ENCODE measurements around the gene C4orf50. TPM values are rescaled to one million over a fixed set of nuclear protein-coding genes. Genes with fewer than 3 reads are reported as not detected.

Gene C4orf50
- total RNA-seq, 1 donor from 2014 or later: 0.05 TPM

DNA sequence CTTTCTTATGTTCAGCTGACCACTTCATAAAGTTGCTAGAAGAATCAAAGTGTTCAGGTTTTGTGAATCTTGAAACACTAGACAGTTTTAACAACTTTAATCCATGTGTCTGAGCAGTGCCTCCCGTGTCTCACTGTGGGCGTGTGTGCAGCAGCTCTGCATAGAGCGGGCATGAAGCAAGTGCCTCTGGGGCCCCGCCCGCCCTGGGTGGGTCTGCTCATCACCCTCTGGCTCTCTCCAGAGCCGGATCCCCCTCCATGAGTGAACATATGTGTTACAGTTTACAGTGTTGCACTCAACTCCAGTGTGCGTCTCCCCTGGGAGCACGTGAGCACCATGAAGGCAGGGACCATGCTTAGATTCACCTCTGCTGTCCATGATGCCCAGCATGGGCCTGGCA, 87.8 kb downstream of the C4orf50 start:
- DNase-seq (ENCODE audit: low spot score): no peak
- no peak overlapping the region for H3K27ac Mint-ChIP-seq (ENCODE audit: unreplicated experiment)
- peaks cover 10% of the 10 kb centered on the region for H3K27me3 Mint-ChIP-seq (ENCODE audit: unreplicated experiment)
- TF ChIP-seq, protein P1, sequence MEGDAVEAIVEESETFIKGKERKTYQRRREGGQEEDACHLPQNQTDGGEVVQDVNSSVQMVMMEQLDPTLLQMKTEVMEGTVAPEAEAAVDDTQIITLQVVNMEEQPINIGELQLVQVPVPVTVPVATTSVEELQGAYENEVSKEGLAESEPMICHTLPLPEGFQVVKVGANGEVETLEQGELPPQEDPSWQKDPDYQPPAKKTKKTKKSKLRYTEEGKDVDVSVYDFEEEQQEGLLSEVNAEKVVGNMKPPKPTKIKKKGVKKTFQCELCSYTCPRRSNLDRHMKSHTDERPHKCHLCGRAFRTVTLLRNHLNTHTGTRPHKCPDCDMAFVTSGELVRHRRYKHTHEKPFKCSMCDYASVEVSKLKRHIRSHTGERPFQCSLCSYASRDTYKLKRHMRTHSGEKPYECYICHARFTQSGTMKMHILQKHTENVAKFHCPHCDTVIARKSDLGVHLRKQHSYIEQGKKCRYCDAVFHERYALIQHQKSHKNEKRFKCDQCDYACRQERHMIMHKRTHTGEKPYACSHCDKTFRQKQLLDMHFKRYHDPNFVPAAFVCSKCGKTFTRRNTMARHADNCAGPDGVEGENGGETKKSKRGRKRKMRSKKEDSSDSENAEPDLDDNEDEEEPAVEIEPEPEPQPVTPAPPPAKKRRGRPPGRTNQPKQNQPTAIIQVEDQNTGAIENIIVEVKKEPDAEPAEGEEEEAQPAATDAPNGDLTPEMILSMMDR (IDR thresholded peaks at IDR 0.05; ENCODE audit: unreplicated experiment): no peak
- no peak overlapping the region for H3K4me3 Mint-ChIP-seq (ENCODE audit: unreplicated experiment)
- H3K36me3 Mint-ChIP-seq (ENCODE audit: low read depth, unreplicated experiment): peaks cover 3% of the 10 kb centered on the region
- H3K4me1 Mint-ChIP-seq (ENCODE audit: unreplicated experiment): peaks cover 15% of the 10 kb centered on the region
- H3K9me3 Mint-ChIP-seq (ENCODE audit: unreplicated experiment): no peaks in the 10 kb centered on the region

DNA sequence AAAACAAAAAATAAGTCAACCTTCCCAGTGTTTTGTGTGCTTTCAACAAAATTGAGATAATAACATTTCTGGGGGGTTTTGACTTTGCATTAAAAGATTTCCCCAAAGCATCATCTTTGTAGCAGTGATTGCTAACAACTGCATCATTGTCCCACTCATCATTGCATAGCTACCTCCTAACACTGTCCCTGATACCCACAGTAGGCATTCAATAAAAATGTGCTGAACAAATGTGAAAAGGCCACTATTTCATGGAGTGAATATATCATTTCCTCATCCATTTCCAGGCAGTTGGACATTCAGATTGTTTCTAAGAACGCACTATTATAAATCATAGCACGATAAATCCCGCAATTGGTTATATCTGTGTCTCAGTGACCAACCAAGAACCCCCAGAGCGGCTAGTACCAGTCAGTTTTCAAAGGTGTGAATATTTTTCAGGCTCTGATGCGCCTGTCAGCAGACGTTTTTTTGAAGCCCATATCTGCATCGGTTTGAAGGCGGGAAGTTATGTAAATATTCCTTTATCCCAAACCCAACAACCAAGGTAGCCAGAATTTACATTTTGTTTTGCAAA, 89.3 kb downstream of the C4orf50 start:
- peaks cover 13% of the 10 kb centered on the region for H3K27me3 Mint-ChIP-seq (ENCODE audit: unreplicated experiment)
- no peak for DNase-seq (ENCODE audit: low spot score)

DNA sequence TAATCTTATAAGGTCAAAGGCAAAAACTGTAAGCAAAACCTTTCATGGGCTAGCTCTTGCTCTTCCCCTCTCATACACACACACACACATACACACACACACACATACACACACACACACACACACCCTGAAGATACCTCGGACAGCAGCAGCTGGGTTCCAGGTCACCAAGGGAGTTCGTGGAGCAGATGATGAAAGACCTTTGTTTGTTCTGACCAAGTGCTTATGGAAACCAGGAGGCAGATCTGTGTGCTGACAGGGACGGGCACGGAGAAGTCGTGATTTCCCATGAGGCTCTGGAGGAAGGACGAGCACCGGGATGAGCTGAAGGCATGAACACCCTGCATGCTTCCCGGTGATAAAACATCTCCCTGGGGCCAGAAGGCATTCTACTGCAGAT, 90.0 kb downstream of the C4orf50 start:
- H3K4me1 Mint-ChIP-seq (ENCODE audit: unreplicated experiment): peaks cover 3% of the 10 kb centered on the region
- no peaks in the 10 kb centered on the region for H3K9me3 Mint-ChIP-seq (ENCODE audit: unreplicated experiment)
- no peak overlapping the region for H3K4me3 Mint-ChIP-seq (ENCODE audit: unreplicated experiment)
- no peak overlapping the region for H3K27ac Mint-ChIP-seq (ENCODE audit: unreplicated experiment)
- no peaks in the 10 kb centered on the region for H3K36me3 Mint-ChIP-seq (ENCODE audit: low read depth, unreplicated experiment)
- peaks cover 13% of the 10 kb centered on the region for H3K27me3 Mint-ChIP-seq (ENCODE audit: unreplicated experiment)
- TF ChIP-seq, protein P1 (IDR thresholded peaks at IDR 0.05; ENCODE audit: unreplicated experiment): no peak
- no peak for DNase-seq (ENCODE audit: low spot score)

More for the DNA sequence above, 89.3 kb downstream of the C4orf50 start:
- H3K9me3 Mint-ChIP-seq (ENCODE audit: unreplicated experiment): no peaks in the 10 kb centered on the region
- peaks cover 9% of the 10 kb centered on the region for H3K4me1 Mint-ChIP-seq (ENCODE audit: unreplicated experiment)
- no peak overlapping the region for H3K27ac Mint-ChIP-seq (ENCODE audit: unreplicated experiment)
- TF ChIP-seq, protein P1 (IDR thresholded peaks at IDR 0.05; ENCODE audit: unreplicated experiment): no peak
- H3K36me3 Mint-ChIP-seq (ENCODE audit: low read depth, unreplicated experiment): no peaks in the 10 kb centered on the region
- no peak overlapping the region for H3K4me3 Mint-ChIP-seq (ENCODE audit: unreplicated experiment)

DNA sequence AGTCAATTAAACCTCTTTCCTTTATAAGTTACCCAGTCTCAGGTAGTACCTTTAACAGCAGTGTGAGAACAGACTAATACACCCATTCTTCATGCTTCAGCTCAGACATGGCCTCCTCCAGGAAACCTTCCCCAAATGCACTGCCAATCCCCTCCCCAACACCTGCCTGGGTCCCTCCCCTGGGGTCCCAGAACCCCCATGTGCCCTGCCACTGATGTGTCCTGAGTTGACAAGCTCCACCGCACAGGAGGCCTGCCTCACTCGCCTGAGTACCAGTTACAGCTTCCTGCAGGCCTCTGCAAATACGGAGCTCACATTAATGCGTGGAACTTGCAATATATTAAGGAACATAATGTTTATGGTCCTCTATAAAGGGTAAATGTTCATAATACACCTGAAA, 90.5 kb downstream of the C4orf50 start:
- TF ChIP-seq, protein P1 (IDR thresholded peaks at IDR 0.05; ENCODE audit: unreplicated experiment): no peak
- H3K36me3 Mint-ChIP-seq (ENCODE audit: low read depth, unreplicated experiment): no peaks in the 10 kb centered on the region
- H3K4me1 Mint-ChIP-seq (ENCODE audit: unreplicated experiment): peaks cover 3% of the 10 kb centered on the region
- H3K9me3 Mint-ChIP-seq (ENCODE audit: unreplicated experiment): no peaks in the 10 kb centered on the region
- H3K4me3 Mint-ChIP-seq (ENCODE audit: unreplicated experiment): no peak overlapping the region
- no peak overlapping the region for H3K27ac Mint-ChIP-seq (ENCODE audit: unreplicated experiment)
- DNase-seq (ENCODE audit: low spot score): no peak
- H3K27me3 Mint-ChIP-seq (ENCODE audit: unreplicated experiment): peaks cover 13% of the 10 kb centered on the region

DNA sequence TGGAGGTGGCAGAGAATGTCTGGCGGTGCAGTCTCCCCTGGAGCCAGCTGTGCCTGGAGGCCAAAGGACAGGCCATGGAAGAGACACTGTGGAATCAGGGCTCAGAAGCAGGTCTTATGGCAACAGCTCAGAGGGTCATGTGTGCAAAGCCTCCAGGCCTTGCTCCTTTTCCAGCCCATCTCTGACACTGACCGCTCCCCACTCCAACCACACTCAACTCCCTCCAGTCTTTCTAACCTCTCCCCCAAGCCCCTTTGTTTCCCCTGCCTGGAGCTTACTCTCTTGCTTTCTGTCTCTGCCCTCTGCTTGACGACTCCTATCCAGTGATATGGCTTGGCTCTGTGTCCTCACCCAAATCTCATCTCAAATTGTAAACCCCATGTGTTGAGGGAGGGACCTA, 91.1 kb downstream of the C4orf50 start:
- Mint-ChIP-seq H3K36me3 (ENCODE audit: low read depth, unreplicated experiment) (no peaks in the 10 kb centered on the region), H3K9me3 (ENCODE audit: unreplicated experiment) (no peaks in the 10 kb centered on the region), H3K4me1 (ENCODE audit: unreplicated experiment) (peaks cover 3% of the 10 kb centered on the region), H3K4me3 (ENCODE audit: unreplicated experiment) (no peak overlapping the region), H3K27me3 (ENCODE audit: unreplicated experiment) (peaks cover 12% of the 10 kb centered on the region), H3K27ac (ENCODE audit: unreplicated experiment) (no peak overlapping the region)
- TF ChIP-seq, protein P1 (IDR thresholded peaks at IDR 0.05; ENCODE audit: unreplicated experiment): no peak
- no peak for DNase-seq (ENCODE audit: low spot score)
